Left lung (tissue), 10 donors: ENCODE measurements around the gene PTGDR2. TPM values are rescaled to one million over a fixed set of nuclear protein-coding genes. Genes with fewer than 3 reads are reported as not detected.

ENCODE experiments used
- ATAC-seq: fragments of 200-7000 bp; cut with Tn5 transposase; one replicate; pipeline ENCODE4 v1.9.1; 2020; ENCODE audit warnings: moderate library complexity
- DNase-seq, 4 donors: peaks; one replicate each; pipeline ENCODE4 v3.0.0-alpha.2; 2013 to 2020
- H3K27ac ChIP-seq, 2 donors: fragments of 200-600 bp; sonication (generic) in 1 of 2; one replicate each; pipeline versions ENCODE4 v1.5.0 to v1.8.0; 2020 to 2021
- H3K27me3 ChIP-seq, 2 donors: fragments of 200-600 bp; sonication (generic) in 1 of 2; one replicate each; pipeline versions ENCODE4 v1.5.0 to v1.8.0; 2020 to 2021
- H3K36me3 ChIP-seq, 2 donors: fragments of 200-600 bp; sonication (generic) in 1 of 2; one replicate each; pipeline versions ENCODE4 v1.5.0 to v1.8.0; 2020 to 2021
- H3K4me1 ChIP-seq, 2 donors: fragments of 200-600 bp; one replicate each; pipeline ENCODE4 v1.8.0; 2021
- H3K4me3 ChIP-seq, 2 donors: fragments of 200-600 bp; sonication (generic) in 1 of 2; one replicate each; pipeline versions ENCODE4 v1.5.0 to v1.8.0; 2020 to 2021; ENCODE audit warnings: mild to moderate bottlenecking in 1 of 2
- H3K9me3 ChIP-seq, 2 donors: fragments of 200-600 bp; sonication (generic) in 1 of 2; one replicate each; pipeline versions ENCODE4 v1.5.0 to v1.8.0; 2020 to 2021
- CTCF ChIP-seq, 2 donors: fragments of 200-600 bp; sonication (generic) in 1 of 2; IDR thresholded peaks; one replicate each; pipeline versions ENCODE4 v1.5.0 to v1.8.0; 2021; ENCODE audit warnings: antibody characterized with exemption in 2 of 2
- intact Hi-C, 2 donors: fragments of 100-400 bp; cut with DNase I; formaldehyde crosslinking; loops; one replicate each; pipeline versions ENCODE4 v1.11.2 to v1.14.2; 2022
- polyA plus RNA-seq, 6 donors: library from polyadenylated mRNA; unstranded; fragments of 120-200 nt; gene quantifications; one replicate each; pipeline ENCODE4 v1.2.1, GENCODE V29; 2013; ENCODE audit not compliant: insufficient read length in 6 of 6
- total RNA-seq, 2 donors: library from RNA; stranded (reverse); fragmentation: NEBNext Ultra II Directional; extraction: Animal tissue kit (Norgen Biotek cat#: 25700); gene quantifications; one replicate each; pipeline ENCODE4 v1.2.1, GENCODE V29; 2021
- donor health status: DM: no; HTN: yes; CAD: no.
- donor health status: DM: no; HTN: no; CAD: no.

The PTGDR2 gene
- total and polyA plus RNA-seq, 8 donors = 0.17 to 0.41 (median 0.21) TPM; not detected in 1

DNA sequence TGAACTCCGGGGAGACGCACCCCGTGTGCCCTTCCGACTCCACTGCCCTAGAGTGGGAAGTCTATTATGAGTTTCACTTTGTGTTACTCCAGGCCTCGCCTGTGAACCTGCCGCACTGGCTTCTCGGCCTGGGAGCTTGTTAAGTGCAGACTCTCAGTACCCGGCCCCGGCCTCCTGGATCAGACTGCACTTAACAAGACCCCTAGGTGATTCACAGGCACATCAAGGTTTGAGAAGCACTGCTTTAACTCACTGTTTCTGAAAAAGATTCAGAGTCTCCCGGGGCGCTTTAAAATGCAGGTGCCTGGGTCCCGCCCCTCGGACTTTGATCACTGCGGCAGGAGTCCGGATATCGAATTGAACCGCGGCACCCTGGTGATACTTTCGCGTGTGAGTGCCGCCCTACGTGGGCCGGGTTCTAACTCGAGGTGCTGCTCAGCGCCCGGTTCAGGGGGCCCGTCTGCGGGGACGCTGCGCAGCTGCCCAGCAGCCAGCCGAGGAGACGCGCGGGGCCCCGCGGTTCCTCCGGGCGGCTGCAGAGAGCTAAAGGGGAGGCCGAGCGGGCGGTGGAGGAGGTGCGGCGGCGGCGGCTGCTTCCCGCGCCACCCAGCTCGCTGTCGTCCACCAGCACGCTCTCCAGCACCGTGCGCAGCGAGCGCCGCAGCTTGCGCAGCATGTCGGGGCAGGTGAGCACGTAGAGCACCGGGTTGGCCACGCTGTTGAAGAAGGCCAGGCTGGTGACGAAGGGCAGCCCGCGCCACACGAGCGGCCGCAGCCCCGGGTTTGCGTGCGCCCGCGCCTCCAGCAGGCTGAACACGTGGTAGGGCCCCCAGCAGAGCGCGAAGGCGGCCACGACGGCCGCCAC lies 3.4 kb downstream of the PTGDR2 start:
- Histone ChIP-seq H3K9me3 (no peaks in the 10 kb centered on the region), H3K36me3 (peaks cover 0 to 62% of the 10 kb centered on the region in 2 donors), H3K4me3 (no peak overlapping the region), H3K27me3 (peaks cover 0 to 11% of the 10 kb centered on the region in 2 donors), H3K4me1 (no peaks in the 10 kb centered on the region), H3K27ac (no peak overlapping the region)
- peak in 1 of 4 donors; percentile 21 for DNase-seq
- ATAC-seq = no peak
- intact Hi-C loops = no loop called here
- no peak for TF ChIP-seq CTCF (IDR thresholded peaks at IDR 0.05)

DNA sequence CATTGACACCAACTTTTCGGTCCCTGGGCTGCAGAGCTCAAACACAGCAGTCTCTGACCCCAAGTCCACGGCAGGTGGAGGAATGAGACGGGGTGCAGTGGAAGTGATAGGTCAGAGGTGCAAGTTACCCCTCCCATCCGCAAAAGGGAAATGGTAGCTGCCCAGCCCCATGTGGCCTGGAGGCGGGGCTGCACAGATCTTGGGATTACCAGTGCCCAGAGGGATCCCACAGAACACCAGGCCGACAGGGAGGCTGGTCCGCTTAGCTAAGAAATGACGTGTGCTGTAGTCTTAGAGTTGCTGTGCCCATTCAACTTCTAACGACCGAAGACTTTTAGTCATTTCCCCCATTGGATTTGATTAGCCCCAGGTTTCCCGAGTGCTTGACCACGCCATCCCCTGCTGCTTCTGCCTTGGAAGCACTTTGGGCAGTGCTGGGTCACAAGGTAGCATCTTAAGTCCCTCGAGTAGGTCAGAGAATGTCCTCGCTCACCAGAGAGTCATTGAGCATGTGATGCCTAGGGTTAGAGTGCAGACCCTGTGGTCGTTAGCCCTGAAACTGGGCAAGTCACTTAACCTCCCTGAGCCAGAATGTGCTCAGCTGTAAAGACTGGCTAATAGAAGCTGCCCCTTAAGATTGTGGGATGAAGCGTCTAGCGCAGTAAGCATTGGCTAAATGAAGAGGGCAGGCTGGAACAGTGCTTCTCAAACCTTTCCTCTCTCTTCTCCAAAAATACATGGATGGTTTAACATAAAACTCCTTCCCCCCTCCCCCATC lies 4.2 kb downstream of the PTGDR2 start:
- H3K27ac ChIP-seq = no peak overlapping the region
- TF ChIP-seq CTCF (IDR thresholded peaks at IDR 0.05) = no peak
- ATAC-seq (no peak), DNase-seq (no peak)
- peaks cover 0 to 11% of the 10 kb centered on the region in 2 donors for H3K27me3 ChIP-seq
- intact Hi-C loops = no loop called here
- no peaks in the 10 kb centered on the region for H3K9me3 ChIP-seq
- H3K4me1 ChIP-seq = no peaks in the 10 kb centered on the region
- no peak overlapping the region for H3K4me3 ChIP-seq
- peaks cover 0 to 63% of the 10 kb centered on the region in 2 donors for H3K36me3 ChIP-seq

DNA sequence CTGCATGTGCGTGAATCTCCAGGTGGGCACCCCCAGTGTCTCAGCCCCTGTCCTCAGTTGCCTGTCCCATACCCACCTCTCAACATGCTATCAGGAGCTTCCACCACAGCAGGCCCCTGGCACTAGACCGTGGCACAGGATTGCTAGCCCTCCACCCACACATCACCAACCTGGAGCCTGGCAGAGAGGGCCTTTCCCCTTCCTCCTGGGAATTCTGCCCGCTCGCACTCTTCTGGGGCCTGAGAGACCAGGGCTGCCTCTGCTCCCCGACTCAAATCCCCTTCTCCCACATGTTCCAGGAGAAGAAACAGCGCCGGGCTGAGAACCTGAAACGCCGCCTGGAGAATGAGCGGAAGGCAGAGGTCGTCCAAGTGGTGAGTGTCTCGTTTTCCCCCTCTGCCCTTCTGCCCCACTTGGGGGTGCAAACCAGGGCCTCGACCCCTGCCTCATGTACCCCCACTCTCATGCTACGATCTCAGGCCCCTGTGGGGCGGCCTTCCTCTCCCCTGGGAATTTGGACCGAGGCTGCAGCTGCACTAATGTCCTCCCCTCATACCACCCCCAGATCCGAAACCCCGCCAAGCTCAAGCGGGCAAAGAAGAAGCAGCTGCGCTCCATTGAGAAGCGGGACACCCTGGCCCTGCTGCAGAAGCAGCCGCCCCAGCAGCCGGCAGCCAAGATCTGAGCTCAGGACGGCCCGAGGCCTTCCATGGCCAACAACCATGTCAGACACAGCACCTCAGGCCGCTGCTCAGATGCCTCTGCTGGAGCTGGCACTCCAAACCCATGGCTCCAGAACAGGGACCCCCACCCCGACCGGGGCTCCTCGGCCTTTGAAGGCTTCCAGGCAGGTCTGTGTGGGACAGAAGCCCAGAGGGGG lies 5.9 kb downstream of the PTGDR2 start:
- ATAC-seq (no peak), DNase-seq (no peak)
- H3K36me3 ChIP-seq = peaks cover 0 to 76% of the 10 kb centered on the region in 2 donors
- no peak overlapping the region for H3K27ac ChIP-seq
- no peak for TF ChIP-seq CTCF (IDR thresholded peaks at IDR 0.05)
- H3K27me3 ChIP-seq = no peaks in the 10 kb centered on the region
- H3K9me3 ChIP-seq = no peaks in the 10 kb centered on the region
- peaks cover 0 to 8% of the 10 kb centered on the region in 2 donors for H3K4me1 ChIP-seq
- H3K4me3 ChIP-seq = no peak overlapping the region
- intact Hi-C loops = no loop called here

GRCh38 chr11:60848714-60849151 lies 7.0 kb downstream of the PTGDR2 start:
- TF ChIP-seq CTCF (IDR thresholded peaks at IDR 0.05) = no peak
- intact Hi-C loops = no loop called here
- no peak overlapping the region for H3K27ac ChIP-seq
- no peak overlapping the region for H3K4me3 ChIP-seq
- H3K9me3 ChIP-seq = no peaks in the 10 kb centered on the region
- peaks cover 1 to 20% of the 10 kb centered on the region in 2 donors for H3K4me1 ChIP-seq
- H3K27me3 ChIP-seq = no peaks in the 10 kb centered on the region
- no peak for DNase-seq
- peaks cover 0 to 76% of the 10 kb centered on the region in 2 donors for H3K36me3 ChIP-seq
- no peak for ATAC-seq
